GM12891 (cell line): ENCODE data around the gene CHAC1.

Source experiments
- POLR2A ChIP-seq: IDR thresholded peaks from 2 replicates; pipeline ENCODE4 v1.6.1; 2011; ENCODE audit warnings: low read depth, low read length, control low read depth
- POLR2AphosphoS5 ChIP-seq: IDR thresholded peaks from 2 replicates; pipeline ENCODE4 v1.6.1; 2011; ENCODE audit warnings: low read depth, low read length, control low read depth
- SPI1 ChIP-seq: IDR thresholded peaks from 2 replicates; pipeline ENCODE4 v1.6.1; 2011; ENCODE audit warnings: low read depth, low read length, control low read depth
- TAF1 ChIP-seq: IDR thresholded peaks from 2 replicates; pipeline ENCODE4 v1.6.1; 2011; ENCODE audit warnings: low read depth, low read length, control low read depth

DNA sequence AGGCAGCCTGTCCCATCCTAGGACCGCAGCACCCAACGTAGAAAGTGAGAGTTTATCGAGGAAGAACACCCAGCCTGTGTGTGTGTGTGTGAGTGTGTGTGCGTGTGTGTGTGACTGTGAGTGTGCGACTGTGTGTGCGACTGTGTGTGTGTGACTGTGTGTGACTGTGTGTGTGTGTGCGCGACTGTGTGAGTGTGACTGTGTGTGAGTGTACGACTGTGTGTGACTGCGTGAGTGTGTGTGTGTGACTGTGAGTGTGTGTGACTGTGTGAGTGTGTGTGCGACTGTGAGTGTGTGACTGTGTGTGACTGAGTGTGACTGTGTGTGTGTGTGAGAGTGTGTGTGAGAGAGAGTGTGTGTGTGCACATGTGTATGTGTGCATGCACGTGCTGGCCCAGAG lies 39.3 kb upstream of the CHAC1 start:
- TF ChIP-seq POLR2A (no peak), SPI1 (no peak), POLR2AphosphoS5 (no peak), TAF1 (no peak)
